GM23248 (cell line): ENCODE measurements around the gene MYBPH. TPM values are rescaled to one million over a fixed set of nuclear protein-coding genes. Genes with fewer than 3 reads are reported as not detected.

Experiments
- DNase-seq: peaks from one replicate; pipeline ENCODE4 v3.0.0-alpha.2; 2015
- H2AFZ ChIP-seq: fragments of 200-600 bp; sonication (generic); 2 replicates; pipeline ENCODE4 v1.6.1; 2016; ENCODE audit warnings: antibody characterized with exemption
- H3F3A ChIP-seq: fragments of 200-600 bp; sonication (generic); 2 replicates; pipeline ENCODE4 v1.6.1; 2016; ENCODE audit warnings: mild to moderate bottlenecking, antibody characterized with exemption, mixed run types; ENCODE audit not compliant: insufficient read depth
- H3K27ac ChIP-seq: fragments of 200-600 bp; sonication (generic); 2 replicates; pipeline ENCODE4 v1.5.1; 2016; ENCODE audit warnings: mild to moderate bottlenecking
- H3K27me3 ChIP-seq: fragments of 200-600 bp; sonication (generic); replicated peaks from 2 replicates; pipeline ENCODE4 v1.6.1; 2016; ENCODE audit warnings: mild to moderate bottlenecking; ENCODE audit not compliant: insufficient read depth
- H3K36me3 ChIP-seq: fragments of 200-600 bp; sonication (generic); 2 replicates; pipeline ENCODE4 v1.6.1; 2016; ENCODE audit warnings: low read depth, mild to moderate bottlenecking
- H3K4me1 ChIP-seq: fragments of 200-600 bp; sonication (generic); 2 replicates; pipeline ENCODE4 v1.6.1; 2016; ENCODE audit warnings: mild to moderate bottlenecking; ENCODE audit not compliant: insufficient read depth
- H3K4me2 ChIP-seq: fragments of 200-600 bp; sonication (generic); one replicate; pipeline ENCODE4 v1.6.1; 2016; ENCODE audit warnings: mild to moderate bottlenecking; ENCODE audit not compliant: unreplicated experiment
- H3K4me3 ChIP-seq: fragments of 200-600 bp; sonication (generic); 2 replicates; pipeline ENCODE4 v1.5.1; 2016; ENCODE audit warnings: mild to moderate bottlenecking
- H3K79me2 ChIP-seq: fragments of 200-600 bp; sonication (generic); 2 replicates; pipeline ENCODE4 v1.6.1; 2016; ENCODE audit warnings: mild to moderate bottlenecking; ENCODE audit not compliant: insufficient read depth
- H3K9ac ChIP-seq: fragments of 200-600 bp; sonication (generic); 2 replicates; pipeline ENCODE4 v1.6.1; 2016; ENCODE audit warnings: mild to moderate bottlenecking
- H3K9me2 ChIP-seq: fragments of 200-600 bp; sonication (generic); 2 replicates; pipeline ENCODE4 v1.6.1; 2016; ENCODE audit warnings: mixed run types, mild to moderate bottlenecking, moderate library complexity; ENCODE audit not compliant: insufficient read depth
- H3K9me3 ChIP-seq: fragments of 200-600 bp; sonication (generic); one replicate; pipeline ENCODE4 v1.6.1; 2017; ENCODE audit warnings: low read depth
- H4K20me1 ChIP-seq: fragments of 200-600 bp; sonication (generic); 2 replicates; pipeline ENCODE4 v1.6.0; 2016; ENCODE audit not compliant: insufficient read depth
- EZH2 ChIP-seq: fragments of 200-600 bp; sonication (generic); IDR thresholded peaks from 2 replicates; pipeline ENCODE4 v1.6.1; 2018; ENCODE audit warnings: antibody characterized with exemption, mild to moderate bottlenecking; ENCODE audit not compliant: insufficient read depth, poor library complexity, severe bottlenecking
- EZH2phosphoT487 ChIP-seq: fragments of 200-600 bp; sonication (generic); IDR thresholded peaks from 2 replicates; pipeline ENCODE4 v1.6.1; 2018; ENCODE audit warnings: antibody characterized with exemption, moderate library complexity, mild to moderate bottlenecking, low read depth; ENCODE audit not compliant: insufficient read depth
- WGBS, 2 experiments: methylation state at CpG; one replicate each; pipeline ENCODE4 v1.1.6; 2015 to 2017; ENCODE audit warnings: low lambda C conversion rate in 2 of 2, low coverage in 1 of 2; ENCODE audit errors: missing lambda C conversion rate in 2 of 2; 5-methylcytosine and 5-hydroxymethylcytosine counted together
- in situ Hi-C: fragments of 300-500 bp; cut with MboI; formaldehyde crosslinking; loops from 2 replicates; pipeline ENCODE4 v1.15.0; 2020
- polyA plus RNA-seq: library from polyadenylated mRNA; unstranded; fragments of >200 nt; fragmentation: Nextera tagmentation; extraction: Ambion mirVana; gene quantifications from 2 replicates; pipeline ENCODE4 v1.2.1, GENCODE V29; 2016
- total RNA-seq: library from RNA; depleted of rRNA; stranded (reverse); fragments of >200 nt; shearing (Covaris generic); gene quantifications from 2 replicates; pipeline ENCODE4 v1.2.3, GENCODE V29; 2014

The MYBPH gene
- total and polyA plus RNA-seq, 2 experiments from 2014 or later, result 0.11 to 0.34 TPM

DNA sequence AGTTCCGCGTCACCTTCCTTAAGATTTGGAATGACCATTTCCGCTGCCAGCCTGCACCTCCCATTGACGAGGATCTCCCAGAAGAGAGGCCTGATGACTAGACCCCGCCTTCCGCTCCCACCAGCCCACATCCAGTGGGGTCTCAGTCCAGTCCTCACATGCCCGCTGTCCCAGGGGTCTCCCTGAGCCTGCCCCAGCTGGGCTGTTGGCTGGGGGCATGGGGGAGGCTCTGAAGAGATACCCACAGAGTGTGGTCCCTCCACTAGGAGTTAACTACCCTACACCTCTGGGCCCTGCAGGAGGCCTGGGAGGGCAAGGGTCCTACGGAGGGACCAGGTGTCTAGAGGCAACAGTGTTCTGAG is 9.8 kb downstream of the MYBPH start:
- WGBS, 2 experiments, result 93% methylated on average over 8 of the region's 8 CpGs
- Histone ChIP-seq H3F3A (no peaks in the 10 kb centered on the region), H3K9me2 (no peaks in the 10 kb centered on the region), H3K4me2 (no peak overlapping the region), H3K4me1 (no peaks in the 10 kb centered on the region), H3K4me3 (no peak overlapping the region), H3K27ac (no peak overlapping the region), H3K27me3 (no peaks in the 10 kb centered on the region), H4K20me1 (no peaks in the 10 kb centered on the region), H3K36me3 (no peaks in the 10 kb centered on the region), H3K9ac (no peak overlapping the region), H3K9me3 (no peaks in the 10 kb centered on the region), H2AFZ (no peak overlapping the region), H3K79me2 (no peaks in the 10 kb centered on the region)
- DNase-seq, result no peak
- TF ChIP-seq EZH2phosphoT487 (no peak), EZH2 (no peak)
- in situ Hi-C loops, result no loop called here

DNA sequence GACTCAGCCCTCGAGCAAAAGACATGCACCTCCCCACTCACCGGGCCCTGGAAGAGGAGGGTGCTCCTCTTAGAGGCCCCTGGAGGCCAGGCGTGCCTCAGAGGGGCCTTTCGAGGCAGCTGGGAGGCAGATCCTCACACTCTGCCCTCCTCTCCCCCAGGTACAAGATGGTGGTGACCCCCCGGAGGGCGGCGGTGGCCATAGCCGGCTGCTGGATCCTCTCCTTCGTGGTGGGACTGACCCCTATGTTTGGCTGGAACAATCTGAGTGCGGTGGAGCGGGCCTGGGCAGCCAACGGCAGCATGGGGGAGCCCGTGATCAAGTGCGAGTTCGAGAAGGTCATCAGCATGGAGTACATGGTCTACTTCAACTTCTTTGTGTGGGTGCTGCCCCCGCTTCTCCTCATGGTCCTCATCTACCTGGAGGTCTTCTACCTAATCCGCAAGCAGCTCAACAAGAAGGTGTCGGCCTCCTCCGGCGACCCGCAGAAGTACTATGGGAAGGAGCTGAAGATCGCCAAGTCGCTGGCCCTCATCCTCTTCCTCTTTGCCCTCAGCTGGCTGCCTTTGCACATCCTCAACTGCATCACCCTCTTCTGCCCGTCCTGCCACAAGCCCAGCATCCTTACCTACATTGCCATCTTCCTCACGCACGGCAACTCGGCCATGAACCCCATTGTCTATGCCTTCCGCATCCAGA is 10.4 kb downstream of the MYBPH start:
- H4K20me1 ChIP-seq, result no peaks in the 10 kb centered on the region
- no peaks in the 10 kb centered on the region for H3K9me3 ChIP-seq
- TF ChIP-seq EZH2phosphoT487, result no peak
- no peak for TF ChIP-seq EZH2
- H3K27ac ChIP-seq, result no peak overlapping the region
- no peaks in the 10 kb centered on the region for H3K4me1 ChIP-seq
- in situ Hi-C loops, result no loop called here
- H3K4me3 ChIP-seq, result no peak overlapping the region
- H3K9ac ChIP-seq, result no peak overlapping the region
- no peaks in the 10 kb centered on the region for H3K79me2 ChIP-seq
- H2AFZ ChIP-seq, result no peak overlapping the region
- no peaks in the 10 kb centered on the region for H3F3A ChIP-seq
- no peak for DNase-seq
- 81 to 83% methylated on average over 28 of the region's 28 CpGs for WGBS, 2 experiments
- no peak overlapping the region for H3K4me2 ChIP-seq
- no peaks in the 10 kb centered on the region for H3K27me3 ChIP-seq
- H3K9me2 ChIP-seq, result no peaks in the 10 kb centered on the region
- no peaks in the 10 kb centered on the region for H3K36me3 ChIP-seq

GRCh38 chr1:203163891-203164635 is 11.6 kb downstream of the MYBPH start:
- WGBS, 2 experiments, result 64 to 68% methylated on average over 7 of the region's 7 CpGs
- H2AFZ ChIP-seq, result no peak overlapping the region
- no peak for DNase-seq
- H4K20me1 ChIP-seq, result no peaks in the 10 kb centered on the region
- no peaks in the 10 kb centered on the region for H3K27me3 ChIP-seq
- no peaks in the 10 kb centered on the region for H3F3A ChIP-seq
- H3K9me2 ChIP-seq, result no peaks in the 10 kb centered on the region
- no peak overlapping the region for H3K4me3 ChIP-seq
- no peaks in the 10 kb centered on the region for H3K9me3 ChIP-seq
- H3K4me2 ChIP-seq, result no peak overlapping the region
- TF ChIP-seq EZH2phosphoT487 (no peak), EZH2 (no peak)
- H3K36me3 ChIP-seq, result no peaks in the 10 kb centered on the region
- no peak overlapping the region for H3K27ac ChIP-seq
- no peaks in the 10 kb centered on the region for H3K4me1 ChIP-seq
- no peaks in the 10 kb centered on the region for H3K79me2 ChIP-seq
- no peak overlapping the region for H3K9ac ChIP-seq
- in situ Hi-C loops, result no loop called here

- Histone ChIP-seq H3K4me2 (no peak overlapping the region), H3K9ac (no peak overlapping the region), H2AFZ (no peak overlapping the region), H3K27ac (no peak overlapping the region), H4K20me1 (no peaks in the 10 kb centered on the region), H3K36me3 (no peaks in the 10 kb centered on the region), H3K4me3 (no peak overlapping the region), H3K4me1 (no peaks in the 10 kb centered on the region), H3F3A (no peaks in the 10 kb centered on the region), H3K9me3 (no peaks in the 10 kb centered on the region), H3K9me2 (no peaks in the 10 kb centered on the region), H3K27me3 (no peaks in the 10 kb centered on the region), H3K79me2 (no peaks in the 10 kb centered on the region)
- no peak for DNase-seq
- WGBS, 2 experiments, result 73 to 86% methylated on average over 1 of the region's 1 CpG
- TF ChIP-seq EZH2 (no peak), EZH2phosphoT487 (no peak)
- in situ Hi-C loops, result no loop called here
Observed at GRCh38 chr1:203162403-203162802, 13.2 kb downstream of the MYBPH start.
